ENCODE results near the gene ARHGAP42.
A peak's percentile ranks its signal among the peaks of the same experiment; 100 is the strongest.

Gene ARHGAP42

DNA sequence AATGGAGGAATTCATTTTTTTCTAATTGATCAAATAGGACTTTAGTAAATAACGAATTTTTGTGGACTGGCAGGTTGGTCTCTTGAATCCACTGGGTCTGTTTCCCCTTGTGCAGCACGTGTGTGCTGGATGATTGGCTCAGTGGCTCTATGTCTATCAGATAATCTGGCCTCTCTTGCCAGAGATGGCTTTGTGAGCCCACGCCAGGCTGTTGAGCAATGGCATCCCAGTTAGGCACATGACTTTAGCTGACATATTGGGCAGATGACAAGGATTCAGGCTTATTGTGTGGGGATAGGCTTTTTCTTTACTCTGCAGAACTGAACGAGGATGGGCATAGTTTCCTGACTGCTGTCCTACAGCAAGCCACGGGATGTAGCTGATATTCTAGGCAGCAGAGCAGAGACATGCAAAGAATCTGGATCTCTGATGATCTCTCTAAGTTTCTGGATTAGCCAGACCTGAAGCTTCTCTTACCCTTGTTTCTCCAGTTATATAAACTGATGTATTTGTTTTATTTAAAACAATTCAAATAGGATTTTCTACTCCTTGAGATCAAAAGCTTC is 144.9 kb downstream of the ARHGAP42 start:
- no peak for DNase-seq (ENCODE audit: low read depth in 2 of 2)

- DNase-seq (ENCODE audit: low read depth in 2 of 2), result no peak
Measured at GRCh38 chr11:100832829-100833228, 145.7 kb downstream of the ARHGAP42 start.

- DNase-seq (ENCODE audit: low read depth in 2 of 2), result no peak
Measured at GRCh38 chr11:100833276-100833675, 146.2 kb downstream of the ARHGAP42 start.

DNA sequence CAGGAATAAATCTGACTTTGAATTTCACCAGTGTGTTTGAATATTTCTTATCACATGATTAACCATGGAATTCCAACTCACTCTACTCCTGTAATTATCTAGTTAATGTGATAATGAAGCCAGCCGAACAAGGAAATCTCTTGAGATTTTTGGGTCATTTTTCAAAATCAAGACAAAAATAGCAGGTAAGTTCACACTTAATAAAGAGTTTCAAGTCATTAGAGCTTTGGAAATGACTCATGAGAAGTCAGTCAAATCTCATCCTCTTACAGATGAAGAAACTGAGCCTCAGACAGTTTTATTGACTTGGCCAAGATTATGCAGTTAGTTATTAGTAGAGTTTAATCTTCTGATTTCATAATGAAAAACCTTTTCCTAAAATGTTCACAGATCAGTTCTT is 148.8 kb downstream of the ARHGAP42 start:
- no peak for DNase-seq (ENCODE audit: low read depth in 2 of 2)

DNA sequence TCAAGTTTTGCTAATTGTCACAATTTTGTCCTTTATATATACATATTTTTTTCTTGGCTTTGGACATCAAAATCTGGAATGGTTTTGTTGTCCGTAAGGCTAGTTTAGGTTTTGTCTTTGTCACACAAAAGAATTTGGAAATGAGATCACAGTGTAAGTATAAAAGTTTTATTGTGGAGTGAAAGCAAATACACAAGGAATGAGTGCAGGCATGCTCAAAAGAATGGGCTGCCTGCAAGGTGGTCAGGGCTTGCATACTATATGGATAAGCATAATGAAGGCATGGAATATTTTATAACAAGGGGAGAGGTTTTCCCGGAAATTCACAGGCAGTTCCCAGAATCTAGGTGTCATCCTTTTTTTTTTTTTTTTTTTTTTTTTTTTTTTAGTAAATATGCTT is 150.2 kb downstream of the ARHGAP42 start:
- DNase-seq (ENCODE audit: low read depth in 2 of 2), result no peak

DNA sequence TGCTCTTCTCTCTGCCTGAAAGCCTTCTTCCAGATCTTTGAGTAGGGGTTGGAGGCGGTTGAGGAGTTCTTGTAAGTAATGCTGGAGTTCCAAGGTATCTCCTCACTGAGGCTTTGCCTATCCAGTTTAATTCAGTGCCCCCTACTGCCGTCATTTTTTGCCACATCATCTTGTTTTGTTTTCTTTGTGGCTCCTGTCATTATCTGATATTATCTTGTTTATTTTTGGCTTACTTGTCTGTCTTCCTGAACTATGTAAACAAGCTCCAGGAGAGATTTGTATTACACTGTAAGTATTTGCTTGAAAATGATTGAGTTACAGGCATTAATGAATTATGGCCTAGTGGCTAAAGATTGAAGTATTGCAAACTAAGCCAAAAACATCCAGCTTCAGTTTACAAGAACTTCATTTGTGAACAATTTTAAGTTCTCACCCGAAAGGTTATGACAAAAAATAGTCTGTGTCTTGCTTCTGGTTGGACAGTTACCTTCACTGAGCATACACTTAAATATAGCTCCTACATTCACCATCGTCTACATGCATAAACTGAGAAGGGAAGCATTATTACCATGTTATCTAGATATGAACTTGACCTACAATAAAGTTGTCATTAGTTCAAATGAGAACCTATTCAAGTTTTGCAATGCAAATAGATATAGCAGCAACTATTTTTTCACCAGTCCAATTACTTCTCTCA is 154.8 kb downstream of the ARHGAP42 start:
- DNase-seq (ENCODE audit: low read depth in 2 of 2), result no peak

GRCh38 chr11:100847696-100848216 is 160.7 kb downstream of the ARHGAP42 start:
- DNase-seq (ENCODE audit: low read depth in 2 of 2), result no peak

DNA sequence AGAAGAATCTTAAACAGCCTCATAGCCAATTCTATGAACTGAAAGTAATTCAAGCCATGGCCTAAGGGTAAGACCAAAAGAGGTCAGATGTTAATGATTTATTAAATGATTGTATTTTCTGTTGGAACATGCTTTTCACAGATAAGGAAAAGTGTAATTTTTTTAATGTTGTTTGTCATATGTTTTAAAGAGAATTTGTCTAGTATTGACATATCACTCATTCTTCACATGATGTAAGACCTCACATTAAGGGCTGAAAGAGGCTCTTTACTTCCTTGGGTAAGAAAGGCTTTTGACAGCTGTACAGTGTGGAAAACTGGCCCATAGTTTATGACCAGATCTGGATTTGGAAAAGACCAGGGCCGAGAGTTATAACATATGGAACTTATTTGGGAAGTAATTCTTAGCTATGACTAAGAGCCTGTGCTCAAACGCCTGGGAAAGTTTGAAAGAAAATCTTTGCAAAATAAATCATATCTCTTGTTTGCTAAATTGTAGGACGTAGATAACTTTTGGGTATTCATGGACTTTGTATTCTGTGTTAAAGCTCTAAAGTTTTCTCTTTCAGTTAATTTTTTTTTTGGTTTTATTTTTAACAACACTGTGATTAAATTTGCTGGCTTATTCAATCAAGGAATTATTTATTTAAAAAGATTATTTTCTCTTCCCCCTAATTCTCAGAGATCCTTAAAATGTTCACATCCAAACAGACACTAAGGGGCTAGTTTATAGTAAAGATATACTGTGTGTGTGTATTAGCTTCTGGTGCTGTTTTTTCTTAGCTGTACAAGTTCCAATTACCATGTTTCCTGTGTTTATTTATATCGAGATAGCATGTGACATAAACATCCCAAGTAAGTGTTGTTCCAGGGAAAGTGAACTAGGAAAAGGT is 162.2 kb downstream of the ARHGAP42 start:
- peak; percentile 96 for DNase-seq (ENCODE audit: low read depth in 2 of 2)

DNA sequence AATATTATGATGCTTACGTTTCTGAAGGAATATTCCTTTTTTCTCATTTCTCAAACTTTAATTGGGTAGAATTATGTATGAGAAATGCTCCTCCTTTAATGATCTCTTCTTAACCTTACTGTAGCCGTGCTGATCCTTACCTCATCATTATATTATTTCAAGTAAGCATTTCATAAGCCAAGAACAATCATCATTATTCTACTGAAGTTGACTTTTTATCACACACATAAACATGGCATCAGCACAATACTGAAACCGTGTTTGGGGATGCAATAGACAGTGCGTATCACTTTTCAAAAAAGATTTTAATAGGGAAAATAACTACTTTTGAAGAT is 162.8 kb downstream of the ARHGAP42 start:
- no peak for DNase-seq (ENCODE audit: low read depth in 2 of 2)

- peak in 1 of 2 experiments; percentile 38 for DNase-seq (ENCODE audit: low read depth in 2 of 2)
Measured at GRCh38 chr11:100851147-100851546, 164.1 kb downstream of the ARHGAP42 start.

- no peak for DNase-seq (ENCODE audit: low read depth in 2 of 2)
Measured at GRCh38 chr11:100851584-100852152, 164.6 kb downstream of the ARHGAP42 start.

- peak; percentile 66 to 67 for DNase-seq (ENCODE audit: low read depth in 2 of 2)
Measured at GRCh38 chr11:100855466-100856067, 168.5 kb downstream of the ARHGAP42 start.

GRCh38 chr11:100857236-100858005 is 170.3 kb downstream of the ARHGAP42 start:
- DNase-seq (ENCODE audit: low read depth in 2 of 2), result no peak

DNA sequence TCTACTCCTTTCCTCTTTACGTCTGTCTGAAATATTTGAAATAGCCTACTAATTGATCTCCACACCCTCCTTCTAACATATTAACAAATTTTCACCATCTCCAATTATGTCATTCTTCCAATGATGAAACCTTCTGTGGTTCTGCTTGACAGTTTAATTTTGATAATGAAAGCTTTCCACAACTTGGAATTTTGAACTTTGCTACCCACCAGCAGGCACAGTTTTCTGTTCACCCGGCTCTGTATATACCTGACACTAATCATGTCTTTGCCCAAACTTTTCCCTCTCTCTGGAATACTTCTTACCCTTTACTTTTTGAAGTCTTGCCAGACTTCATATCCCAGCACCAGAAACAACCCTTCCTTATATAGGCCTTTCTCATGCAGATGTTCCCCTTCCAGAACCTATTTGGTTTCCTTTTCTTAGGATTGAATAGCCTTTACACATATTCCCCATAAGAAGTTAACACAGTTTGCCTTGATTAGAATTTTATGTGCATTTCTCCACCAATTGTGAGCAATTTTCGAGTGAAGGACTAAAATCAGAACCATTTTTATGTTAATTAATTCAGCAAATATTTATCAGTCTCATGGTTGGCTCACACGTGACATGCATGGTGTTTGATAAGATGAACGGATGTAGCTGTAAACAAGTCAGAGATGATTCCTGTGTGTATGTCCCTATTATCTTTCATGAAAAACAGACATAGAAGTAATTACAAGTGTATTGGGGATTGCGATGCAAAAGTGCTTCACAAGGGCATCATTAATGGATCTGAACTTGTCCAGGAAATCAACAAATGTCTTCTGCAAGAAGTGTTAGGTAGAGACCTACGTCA is 173.4 kb downstream of the ARHGAP42 start:
- no peak for DNase-seq (ENCODE audit: low read depth in 2 of 2)

GRCh38 chr11:100861212-100861611 is 174.1 kb downstream of the ARHGAP42 start:
- DNase-seq (ENCODE audit: low read depth in 2 of 2), result no peak

DNA sequence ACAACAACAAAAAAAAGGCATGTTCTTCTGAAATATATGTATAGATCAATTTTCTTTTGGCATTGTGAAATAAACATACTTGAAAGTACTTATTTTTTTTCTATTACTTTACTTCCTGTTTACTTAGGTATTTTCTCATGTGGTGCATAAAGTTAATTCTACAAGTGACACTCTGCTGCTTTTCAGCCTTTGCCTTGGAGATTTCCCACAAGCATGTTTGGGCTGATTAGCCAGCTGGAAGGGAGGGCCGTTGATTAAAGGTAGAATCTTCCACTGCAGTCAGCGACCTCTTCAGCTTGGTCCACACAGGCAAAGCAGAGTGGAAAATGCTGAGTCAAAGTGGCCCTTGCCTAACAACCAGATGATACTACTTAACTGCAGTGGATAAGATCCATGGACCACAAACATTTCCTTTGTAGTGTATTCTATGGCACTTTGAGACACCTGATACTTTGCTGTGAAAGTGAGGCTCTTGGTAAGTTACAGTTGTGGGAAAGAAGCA is 176.0 kb downstream of the ARHGAP42 start:
- DNase-seq (ENCODE audit: low read depth in 2 of 2), result peak; percentile 77 to 78

- no peak for DNase-seq (ENCODE audit: low read depth in 2 of 2)
Measured at GRCh38 chr11:100865443-100866065, 178.5 kb downstream of the ARHGAP42 start.

DNA sequence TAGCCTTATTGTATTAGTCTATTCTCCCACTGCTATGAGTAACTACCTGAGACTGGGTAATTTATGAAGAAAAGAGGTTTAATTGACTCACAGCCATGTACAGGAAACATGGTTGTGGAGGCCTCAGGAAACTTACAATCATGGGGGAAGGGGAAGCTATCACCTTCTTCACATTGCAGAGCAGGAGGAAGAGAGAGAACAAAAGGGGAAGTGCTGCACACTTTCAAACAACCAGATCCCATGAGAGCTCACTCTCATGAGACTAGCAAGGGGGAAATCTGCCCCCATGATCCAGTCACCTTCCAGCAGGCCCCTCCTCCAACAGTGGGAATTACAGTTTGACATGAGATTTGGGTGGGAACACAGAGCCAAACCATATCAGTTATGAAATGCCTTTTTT is 179.4 kb downstream of the ARHGAP42 start:
- DNase-seq (ENCODE audit: low read depth in 2 of 2), result no peak

- DNase-seq (ENCODE audit: low read depth in 2 of 2), result no peak
Measured at GRCh38 chr11:100867606-100868005, 180.5 kb downstream of the ARHGAP42 start.
